HG03196 (cell line): ENCODE results near the gene NAA80.
A peak's percentile ranks its signal among the peaks of the same experiment; 100 is the strongest.
"Not testable (repeated sequence)": the region's sequence is repeated elsewhere in the genome, so short reads cannot be mapped to it uniquely, and the experiment has no call there.

Experiments used
- ATAC-seq: cut with Tn5 transposase; IDR thresholded peaks from one replicate; pipeline ENCODE4 v1.9.1; 2021; ENCODE audit not compliant: unreplicated experiment

Gene NAA80

DNA sequence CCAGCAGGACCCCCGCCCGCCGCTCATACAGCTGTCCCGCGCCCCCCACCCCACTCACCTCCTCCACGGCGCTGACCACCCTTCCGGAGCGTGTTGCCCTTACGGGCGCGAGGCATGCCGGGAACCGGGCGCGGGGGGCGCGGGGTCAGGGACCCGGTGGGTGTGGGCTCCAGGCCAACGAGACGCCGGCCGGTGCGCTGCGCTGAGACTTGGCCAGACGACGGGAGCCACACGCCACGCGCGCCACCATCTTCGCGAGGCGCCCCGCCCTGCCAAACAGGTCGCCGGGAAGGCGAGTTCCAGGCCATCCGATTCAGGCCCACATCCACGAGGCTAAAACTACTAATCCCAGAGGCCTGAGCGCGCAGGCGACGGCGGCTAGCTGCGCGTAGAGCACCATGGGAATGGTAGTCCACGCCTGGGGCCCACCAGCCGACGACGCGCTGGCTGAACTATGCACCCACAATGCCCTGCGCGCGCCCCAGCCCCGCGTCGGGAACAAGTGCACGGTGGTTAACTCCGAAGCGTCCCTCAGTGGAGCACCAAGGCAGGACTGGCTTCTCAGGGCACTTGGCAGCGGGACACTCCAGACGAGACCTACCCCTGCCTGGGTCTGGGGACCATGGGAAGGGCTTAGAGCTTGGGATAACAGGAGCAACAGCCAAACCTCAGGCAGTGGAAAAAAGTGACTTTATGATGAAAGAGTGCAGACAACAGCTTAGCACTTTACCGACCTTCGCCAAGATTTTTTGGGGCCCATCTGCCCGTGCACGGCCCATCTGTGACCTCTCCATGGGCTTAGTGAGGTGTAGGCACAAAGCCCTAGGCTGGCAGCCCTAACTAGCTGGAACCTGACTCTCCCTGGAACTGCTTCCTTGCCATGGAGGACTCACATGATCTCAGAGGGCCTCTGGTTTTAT is 6.8 kb downstream of the NAA80 start, which contains the start of gene IFRD2:
IFRD2 (minus strand) TSS at position 271 of the 920 bp plus-strand sequence; CDS start at position 116, 155 bp downstream.
- ATAC-seq, result peak; percentile 89

DNA sequence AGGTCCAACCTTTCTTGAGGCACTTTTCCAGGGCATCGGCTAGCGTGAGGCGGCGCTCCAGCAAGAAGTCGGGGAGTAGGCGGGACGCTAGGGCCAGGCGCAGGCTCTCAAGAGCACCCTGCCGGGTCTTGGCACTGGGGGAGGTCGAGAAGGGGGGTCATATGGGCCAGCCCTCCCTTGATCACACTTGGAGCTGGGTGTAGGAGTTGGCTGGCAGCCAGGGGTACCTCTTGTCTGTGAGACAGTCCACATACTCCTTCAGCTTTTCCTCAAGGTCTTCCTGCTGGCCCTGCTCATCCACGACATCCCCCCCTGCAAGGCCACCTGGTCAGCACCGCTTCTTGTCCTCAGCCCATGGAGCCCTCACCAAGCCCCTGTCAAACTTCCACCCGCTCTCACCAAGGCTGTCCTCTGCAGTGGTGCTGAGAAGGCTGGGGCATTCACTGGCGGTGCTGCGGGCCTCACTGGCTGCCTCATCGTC is 9.0 kb downstream of the NAA80 start:
- no peak for ATAC-seq

DNA sequence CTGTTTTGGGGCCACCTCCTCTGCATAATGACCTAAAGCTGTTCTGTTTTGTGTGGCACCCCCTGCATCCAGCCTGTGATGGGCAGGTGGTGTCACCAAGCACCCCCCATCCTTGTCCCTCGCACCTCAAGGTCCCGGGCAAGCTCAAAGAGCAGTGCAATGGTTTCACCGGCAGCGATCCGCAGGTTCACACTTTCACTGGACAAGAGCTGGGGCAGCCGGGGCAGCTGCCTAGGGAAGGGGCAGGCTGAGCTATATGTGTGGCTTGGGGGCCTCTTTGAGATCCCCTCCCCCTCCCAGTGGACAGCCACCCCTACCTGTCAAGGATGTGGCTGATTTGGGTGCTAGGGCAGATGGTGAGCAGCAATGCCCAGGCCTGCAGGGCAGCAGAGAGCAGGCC is 10.1 kb downstream of the NAA80 start:
- ATAC-seq, result no peak

- ATAC-seq, result no peak
Observed at GRCh38 chr3:50288387-50289007, 10.7 kb downstream of the NAA80 start.

DNA sequence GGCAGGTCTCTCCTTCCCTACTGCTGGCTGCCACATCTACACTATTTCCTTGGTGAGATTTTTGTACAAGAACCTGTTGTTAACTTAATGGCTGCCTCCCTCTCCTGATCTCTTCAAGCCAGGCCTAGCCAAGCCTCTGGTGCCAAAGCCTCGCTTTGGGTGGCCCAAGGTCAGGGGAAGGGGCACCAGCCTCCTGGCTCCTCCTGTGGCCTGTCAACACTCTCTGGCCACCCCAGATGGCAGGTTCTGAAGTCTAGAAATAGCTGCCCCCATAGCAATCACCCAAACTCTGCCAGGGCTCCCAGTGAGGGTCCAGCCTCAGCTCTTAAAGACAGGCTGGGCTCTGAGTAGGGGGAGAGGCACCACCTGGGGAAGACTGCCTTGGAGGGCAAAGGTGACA is 11.9 kb downstream of the NAA80 start:
- ATAC-seq, result no peak

DNA sequence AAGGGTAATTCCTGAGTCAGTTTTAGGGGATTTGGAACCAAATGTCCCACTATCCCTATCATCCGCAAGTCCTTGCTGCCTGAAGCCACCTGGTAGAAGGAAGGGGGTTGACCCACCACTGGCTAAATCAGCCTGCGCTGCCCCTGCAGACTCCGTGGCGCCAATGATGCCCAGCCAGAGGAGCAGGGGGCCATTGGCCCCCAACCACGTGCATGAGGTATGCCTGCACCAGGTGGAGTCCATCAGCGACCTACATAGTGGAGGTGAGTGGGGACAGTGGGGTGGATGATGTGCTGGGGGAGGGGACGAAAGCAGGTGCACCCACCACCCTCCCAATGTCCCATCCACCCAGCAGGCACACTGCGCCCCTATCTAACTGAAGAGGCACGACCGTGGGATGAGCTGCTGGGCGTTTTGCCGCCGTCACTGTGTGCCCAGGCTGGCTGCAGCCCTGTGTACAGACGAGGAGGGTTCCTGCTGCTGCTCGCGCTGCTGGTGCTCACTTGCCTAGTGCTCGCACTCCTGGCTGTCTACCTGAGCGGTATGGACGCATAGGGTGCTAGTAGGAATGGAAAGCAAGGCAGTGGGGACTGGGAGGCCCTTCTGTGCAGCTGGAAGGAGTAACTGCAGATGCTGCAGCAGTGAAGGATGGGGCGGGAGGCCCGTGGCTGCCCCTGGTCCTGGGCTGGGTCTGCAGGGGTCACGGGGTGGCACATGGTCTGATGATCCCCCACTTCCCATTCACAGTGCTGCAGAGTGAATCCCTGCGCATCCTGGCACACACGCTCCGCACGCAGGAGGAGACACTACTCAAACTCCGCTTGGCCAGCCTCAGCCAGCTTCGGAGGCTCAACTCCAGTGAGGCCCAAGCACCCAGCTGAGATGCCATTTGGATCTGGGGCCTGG is 12.6 kb downstream of the NAA80 start:
- no peak for ATAC-seq

- not testable (repeated sequence) for ATAC-seq
Observed at GRCh38 chr3:50284121-50284520, 15.1 kb downstream of the NAA80 start.

- ATAC-seq, result no peak
Observed at GRCh38 chr3:50279255-50280016, 19.8 kb downstream of the NAA80 start.

GRCh38 chr3:50278880-50279224 is 20.4 kb downstream of the NAA80 start, which contains the start of gene LSMEM2:
LSMEM2 (plus strand) TSS chr3:50279087; CDS start chr3:50279114, 27 bp downstream.
- ATAC-seq, result no peak

DNA sequence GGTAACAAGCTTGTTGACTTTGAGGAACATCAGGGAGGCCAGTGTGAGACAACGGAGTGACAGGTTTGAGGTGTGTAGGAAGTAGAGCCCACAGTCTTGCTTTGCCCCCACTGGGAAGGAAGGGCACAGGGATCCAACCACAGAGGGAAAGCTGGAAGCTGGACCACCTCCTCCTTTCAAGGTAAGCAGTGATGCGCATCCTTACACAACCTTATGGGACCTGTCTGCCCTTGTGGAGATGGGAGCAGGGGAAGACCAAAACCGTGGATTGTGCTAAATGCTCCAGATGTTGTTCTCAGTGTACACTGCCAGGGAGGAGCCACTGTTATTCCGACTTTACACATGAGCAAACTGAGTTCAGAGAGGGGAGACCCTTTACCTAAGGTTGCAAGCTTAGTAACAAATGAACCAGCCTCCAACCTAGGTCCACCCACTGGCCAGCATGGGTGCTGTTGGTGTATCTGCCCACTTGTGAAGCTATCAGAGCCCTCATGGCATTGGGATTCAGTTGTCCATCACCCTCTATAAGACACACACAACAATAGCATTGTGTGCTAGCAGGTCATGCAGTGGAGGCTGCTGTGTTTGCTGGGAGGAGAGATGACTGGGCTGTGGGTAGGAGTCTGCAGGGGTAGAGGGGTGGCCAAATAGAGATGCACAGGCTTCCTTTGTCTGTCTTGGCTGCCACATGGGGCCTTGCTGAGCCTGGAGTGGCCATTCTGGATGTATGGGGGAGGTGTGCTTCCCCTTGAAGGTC is 20.9 kb downstream of the NAA80 start:
- ATAC-seq, result no peak

DNA sequence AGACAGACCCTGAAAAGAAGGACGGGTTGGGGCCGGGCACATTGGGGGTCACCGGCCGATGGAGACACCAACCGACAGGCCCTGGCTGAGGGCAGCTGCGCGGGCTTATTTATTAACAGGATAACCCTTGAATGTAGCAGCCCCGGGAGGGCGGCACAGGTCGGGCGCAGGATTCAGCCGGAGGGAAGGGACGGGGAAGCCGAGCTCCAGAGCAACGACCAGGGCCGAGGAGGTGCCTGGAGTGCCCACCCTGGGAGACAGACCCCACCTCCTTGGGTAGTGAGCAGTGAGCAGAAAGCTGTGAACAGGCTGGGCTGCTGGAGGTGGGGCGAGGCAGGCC is 22.5 kb downstream of the NAA80 start:
- ATAC-seq, result no peak

DNA sequence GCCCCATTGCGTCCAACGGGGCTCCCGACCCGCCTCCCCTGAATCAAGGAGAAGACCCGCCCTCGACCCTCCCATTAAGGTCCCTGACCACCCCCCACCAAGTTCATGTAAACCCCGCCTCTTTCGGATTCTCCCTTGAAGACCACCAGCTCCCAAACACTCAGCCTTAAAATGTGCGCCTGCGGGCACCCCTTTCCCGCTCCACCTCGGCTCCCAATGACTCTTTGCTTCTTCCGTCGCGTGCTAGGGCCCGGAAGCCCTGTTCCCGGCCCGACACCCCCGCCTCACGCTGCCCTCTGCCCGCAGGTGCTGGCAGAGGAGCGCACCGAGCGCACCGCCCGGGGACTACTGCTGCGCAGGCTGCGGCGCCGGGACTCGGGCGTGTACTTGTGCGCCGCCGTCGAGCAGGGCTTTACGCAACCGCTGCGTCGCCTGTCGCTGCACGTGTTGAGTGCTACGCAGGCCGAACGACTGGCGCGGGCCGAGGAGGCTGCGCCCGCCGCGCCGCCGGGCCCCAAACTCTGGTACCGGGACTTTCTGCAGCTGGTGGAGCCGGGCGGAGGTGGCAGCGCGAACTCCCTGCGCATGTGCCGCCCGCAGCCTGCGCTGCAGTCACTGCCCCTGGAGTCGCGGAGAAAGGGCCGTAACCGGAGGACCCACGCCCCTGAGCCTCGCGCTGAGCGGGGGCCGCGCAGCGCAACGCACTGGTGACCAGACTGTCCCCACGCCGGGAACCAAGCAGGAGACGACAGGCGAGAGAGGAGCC is 23.0 kb downstream of the NAA80 start:
- no peak for ATAC-seq

- no peak for ATAC-seq
Observed at GRCh38 chr3:50275141-50275995, 23.8 kb downstream of the NAA80 start.

DNA sequence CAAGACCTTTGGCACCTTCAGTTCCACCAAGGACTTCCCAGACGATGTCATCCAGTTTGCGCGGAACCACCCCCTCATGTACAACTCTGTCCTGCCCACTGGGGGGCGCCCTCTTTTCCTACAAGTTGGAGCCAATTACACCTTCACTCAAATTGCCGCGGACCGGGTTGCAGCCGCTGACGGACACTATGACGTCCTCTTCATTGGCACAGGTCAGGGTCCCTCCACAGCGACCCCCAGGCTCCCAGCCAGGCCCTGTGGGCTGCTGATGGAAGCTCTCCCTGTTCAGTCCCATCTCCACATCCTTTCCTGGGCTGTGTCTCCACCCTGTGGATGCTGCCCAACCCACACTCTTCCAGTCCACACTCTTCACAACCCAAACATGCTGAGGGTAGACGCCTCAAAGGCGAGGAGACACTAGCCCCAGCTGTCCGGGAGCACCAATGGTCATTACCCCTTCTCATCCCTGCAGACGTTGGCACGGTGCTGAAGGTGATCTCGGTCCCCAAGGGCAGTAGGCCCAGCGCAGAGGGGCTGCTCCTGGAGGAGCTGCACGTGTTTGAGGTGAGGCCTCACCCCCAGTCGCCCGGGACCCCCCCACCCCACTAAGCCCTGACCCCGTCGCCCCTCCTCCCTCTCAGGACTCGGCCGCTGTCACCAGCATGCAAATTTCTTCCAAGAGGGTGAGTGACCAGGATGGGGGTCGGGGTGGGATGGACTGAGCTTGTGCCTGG is 24.7 kb downstream of the NAA80 start:
- ATAC-seq, result no peak

GRCh38 chr3:50273689-50274065 is 25.5 kb downstream of the NAA80 start:
- no peak for ATAC-seq

DNA sequence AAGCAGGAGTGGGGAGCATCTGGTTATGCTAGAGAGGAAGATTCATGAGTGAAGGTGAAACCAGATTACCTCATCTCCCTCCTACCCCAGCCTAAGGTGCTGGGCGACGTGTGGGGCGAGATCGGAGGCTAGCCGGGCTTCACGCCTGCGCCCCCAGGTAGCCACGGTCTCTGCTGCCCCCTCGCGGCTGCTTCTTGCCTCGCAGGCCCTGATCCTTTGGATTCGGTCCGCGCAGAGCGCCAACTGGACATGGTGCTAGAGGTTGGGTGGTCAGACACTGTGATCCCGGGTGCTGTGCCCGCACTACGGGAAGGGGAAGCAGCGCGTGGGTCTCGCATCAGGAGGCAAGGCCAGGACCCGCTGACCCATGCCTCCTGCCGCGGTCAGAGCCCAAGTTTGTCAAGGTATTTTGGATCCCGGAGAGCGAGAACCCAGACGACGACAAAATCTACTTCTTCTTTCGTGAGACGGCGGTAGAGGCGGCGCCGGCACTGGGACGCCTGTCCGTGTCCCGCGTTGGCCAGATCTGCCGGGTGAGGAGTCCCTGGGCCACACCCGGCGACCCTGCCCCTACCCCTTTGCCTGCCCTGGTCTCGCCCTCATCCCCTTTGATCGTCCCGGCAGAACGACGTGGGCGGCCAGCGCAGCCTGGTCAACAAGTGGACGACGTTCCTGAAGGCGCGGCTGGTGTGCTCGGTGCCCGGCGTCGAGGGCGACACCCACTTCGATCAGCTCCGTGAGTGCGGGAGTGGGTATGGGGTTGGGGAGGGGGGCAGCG is 26.1 kb downstream of the NAA80 start:
- ATAC-seq, result peak; percentile 85

- ATAC-seq, result not testable (repeated sequence)
Observed at GRCh38 chr3:50272538-50272910, 26.7 kb downstream of the NAA80 start.
